HuH-7 (cell line): ENCODE data around the gene SH3BP1.
A peak's percentile ranks its signal among the peaks of the same experiment; 100 is the strongest.
"Not testable (repeated sequence)": the region's sequence is repeated elsewhere in the genome, so short reads cannot be mapped to it uniquely, and the experiment has no call there.

ENCODE experiments used
- DNase-seq: peaks from one replicate; pipeline ENCODE4 v3.0.0; 2011; ENCODE audit warnings: low spot score

SH3BP1 gene

GRCh38 chr22:37679670-37680069 lies 40.2 kb downstream of the SH3BP1 start:
- DNase-seq = no peak

- no peak for DNase-seq
Measured at GRCh38 chr22:37680191-37680851, 40.9 kb downstream of the SH3BP1 start.

GRCh38 chr22:37681001-37681424 lies 41.5 kb downstream of the SH3BP1 start:
- no peak for DNase-seq

- peak; percentile 87 for DNase-seq
Measured at GRCh38 chr22:37681556-37682049, 42.1 kb downstream of the SH3BP1 start.

GRCh38 chr22:37684803-37685615 lies 45.5 kb downstream of the SH3BP1 start:
- DNase-seq = no peak

- peak; percentile 84 for DNase-seq
Measured at GRCh38 chr22:37686002-37686982, 46.8 kb downstream of the SH3BP1 start, which contains the start of gene NOL12. NOL12 (plus strand) TSS chr22:37686343; CDS start chr22:37686393, 50 bp downstream.

- no peak for DNase-seq
Measured at GRCh38 chr22:37690407-37690806, 50.9 kb downstream of the SH3BP1 start.

- no peak for DNase-seq
Measured at GRCh38 chr22:37690901-37691504, 51.5 kb downstream of the SH3BP1 start.

- DNase-seq = no peak
Measured at GRCh38 chr22:37692627-37693285, 53.3 kb downstream of the SH3BP1 start.

- not testable (repeated sequence) for DNase-seq
Measured at GRCh38 chr22:37694131-37694530, 54.7 kb downstream of the SH3BP1 start.

- DNase-seq = not testable (repeated sequence)
Measured at GRCh38 chr22:37696260-37696656, 56.8 kb downstream of the SH3BP1 start.

- DNase-seq = peak; percentile 92
Measured at GRCh38 chr22:37696657-37697537, 57.4 kb downstream of the SH3BP1 start, which contains the start of gene TRIOBP. TRIOBP (plus strand) TSS chr22:37697048; CDS start chr22:37701366, 4,318 bp downstream.

- no peak for DNase-seq
Measured at GRCh38 chr22:37697538-37697835, 58.0 kb downstream of the SH3BP1 start.

- DNase-seq = no peak
Measured at GRCh38 chr22:37701141-37701786, 61.8 kb downstream of the SH3BP1 start.

GRCh38 chr22:37703906-37704305 lies 64.4 kb downstream of the SH3BP1 start:
- DNase-seq = no peak

- no peak for DNase-seq
Measured at GRCh38 chr22:37704645-37705044, 65.2 kb downstream of the SH3BP1 start.

- no peak for DNase-seq
Measured at GRCh38 chr22:37705205-37705604, 65.7 kb downstream of the SH3BP1 start.
